DOHH2 (cell line): ENCODE measurements around the gene EBNA1BP2.
"Not testable (repeated sequence)": the region's sequence is repeated elsewhere in the genome, so short reads cannot be mapped to it uniquely, and the experiment has no call there.

Experiments
- H3F3A ChIP-seq: fragments of 200-600 bp; sonication (generic), shearing (Covaris generic); 2 replicates; pipeline ENCODE4 v1.6.0; 2016; ENCODE audit warnings: antibody characterized with exemption, mild to moderate bottlenecking; ENCODE audit not compliant: control insufficient read depth, insufficient read depth
- H3K27ac ChIP-seq: fragments of 200-600 bp; sonication (generic); 2 replicates; pipeline ENCODE4 v1.5.1; 2014; ENCODE audit warnings: low read depth, mild to moderate bottlenecking, low read length, moderate library complexity
- H3K27me3 ChIP-seq: fragments of 200-600 bp; sonication (generic); 2 replicates; pipeline ENCODE4 v1.6.1; 2014; ENCODE audit warnings: mild to moderate bottlenecking, low read length, mixed read lengths; ENCODE audit not compliant: control insufficient read depth
- H3K36me3 ChIP-seq: fragments of 200-600 bp; sonication (generic); 2 replicates; pipeline ENCODE4 v1.6.1; 2014; ENCODE audit warnings: mild to moderate bottlenecking, low read length, moderate library complexity, mixed read lengths; ENCODE audit not compliant: control insufficient read depth
- H3K4me1 ChIP-seq: fragments of 200-600 bp; sonication (generic); 2 replicates; pipeline ENCODE4 v1.6.1; 2014; ENCODE audit warnings: mild to moderate bottlenecking, low read length, mixed read lengths; ENCODE audit not compliant: control insufficient read depth
- H3K4me2 ChIP-seq: fragments of 200-600 bp; sonication (generic); 2 replicates; pipeline ENCODE4 v1.6.0; 2014; ENCODE audit warnings: mild to moderate bottlenecking, low read length, moderate library complexity
- H3K4me3 ChIP-seq: fragments of 200-600 bp; sonication (generic); 2 replicates; pipeline ENCODE4 v1.5.1; 2014; ENCODE audit warnings: mild to moderate bottlenecking, low read length, mixed read lengths
- H3K79me2 ChIP-seq: fragments of 200-600 bp; sonication (generic); 2 replicates; pipeline ENCODE4 v1.6.1; 2014; ENCODE audit warnings: mild to moderate bottlenecking, low read length, mixed read lengths; ENCODE audit not compliant: control insufficient read depth
- H3K9me2 ChIP-seq: fragments of 200-600 bp; sonication (generic); replicated peaks from 2 replicates; pipeline ENCODE4 v1.6.1; 2014; ENCODE audit warnings: mild to moderate bottlenecking, low read length, mixed read lengths; ENCODE audit not compliant: control insufficient read depth
- H3K9me3 ChIP-seq: fragments of 200-600 bp; sonication (generic); 2 replicates; pipeline ENCODE4 v1.6.1; 2014; ENCODE audit warnings: antibody characterized with exemption, low read length, mixed read lengths; ENCODE audit not compliant: control insufficient read depth, insufficient read depth
- H4K20me1 ChIP-seq: fragments of 200-600 bp; sonication (generic); 2 replicates; pipeline ENCODE4 v1.6.0; 2014; ENCODE audit warnings: low read depth, mild to moderate bottlenecking, antibody characterized with exemption, low read length, moderate library complexity; ENCODE audit not compliant: control insufficient read depth, insufficient read depth
- EZH2phosphoT487 ChIP-seq: fragments of 200-600 bp; sonication (generic); IDR thresholded peaks from 2 replicates; pipeline ENCODE4 v1.6.1; 2017; ENCODE audit warnings: borderline replicate concordance, mild to moderate bottlenecking, antibody characterized with exemption, low read length, moderate library complexity, mixed read lengths

Gene EBNA1BP2

DNA sequence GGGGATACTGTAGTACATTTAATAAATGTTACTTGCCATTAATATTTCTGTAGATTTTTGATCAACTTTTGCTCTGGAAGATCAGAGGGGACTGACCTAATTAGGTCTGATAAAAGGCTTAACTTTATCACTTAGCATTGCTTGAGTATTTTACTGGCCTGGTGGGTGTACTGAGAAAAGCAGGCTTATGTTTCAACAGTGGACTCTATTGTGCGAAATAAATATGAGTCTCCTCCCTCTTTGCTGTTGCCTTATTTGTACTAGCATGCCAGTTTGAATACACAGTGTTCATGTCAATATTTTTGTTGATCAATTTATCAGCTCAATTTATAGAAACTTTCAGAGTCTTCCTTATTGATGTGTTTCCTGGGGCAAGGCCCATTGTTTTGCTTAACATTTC, 49.1 kb downstream of the EBNA1BP2 start:
- no peak for TF ChIP-seq EZH2phosphoT487
- no peak overlapping the region for H3K4me2 ChIP-seq
- H3K36me3 ChIP-seq: no peaks in the 10 kb centered on the region
- no peak overlapping the region for H3K4me3 ChIP-seq
- H3K4me1 ChIP-seq: no peaks in the 10 kb centered on the region
- no peaks in the 10 kb centered on the region for H3K9me2 ChIP-seq
- no peaks in the 10 kb centered on the region for H3K9me3 ChIP-seq
- peaks cover 3% of the 10 kb centered on the region; the same call in 1 of the 2 replicates for H3K27me3 ChIP-seq
- no peaks in the 10 kb centered on the region for H4K20me1 ChIP-seq
- no peaks in the 10 kb centered on the region for H3K79me2 ChIP-seq
- no peaks in the 10 kb centered on the region for H3F3A ChIP-seq
- H3K27ac ChIP-seq: no peak overlapping the region

DNA sequence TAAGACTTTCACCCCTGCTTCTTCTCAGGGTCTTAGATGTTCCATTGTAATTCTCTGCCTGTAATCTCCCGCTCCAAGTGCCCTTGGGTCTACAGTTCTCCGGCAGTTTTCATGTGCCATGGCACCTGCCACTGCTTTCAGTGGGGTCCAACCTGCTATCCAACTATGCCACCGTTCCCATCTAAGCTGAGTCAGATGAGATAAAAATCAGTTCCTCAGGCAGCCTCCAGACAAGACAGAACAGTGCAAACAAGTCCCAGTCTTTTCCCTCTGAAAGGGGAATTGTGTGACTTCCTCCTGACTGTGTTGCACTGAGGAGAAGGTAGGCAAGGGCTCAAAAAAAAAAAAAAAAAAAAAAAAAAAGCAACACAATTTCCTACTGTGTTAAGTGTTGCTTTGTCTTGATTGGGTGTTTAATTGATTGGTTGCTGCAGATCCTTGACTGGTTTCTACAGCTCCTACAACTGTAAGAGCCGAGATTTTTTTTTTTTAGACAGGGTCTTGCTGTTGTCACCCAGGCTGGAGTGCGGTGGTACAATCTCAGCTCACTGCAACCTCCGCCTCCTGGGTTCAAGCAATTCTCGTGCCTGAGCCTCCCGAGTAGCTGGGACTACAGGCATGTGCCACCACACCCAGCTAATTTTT, 50.7 kb downstream of the EBNA1BP2 start:
- H4K20me1 ChIP-seq: no peaks in the 10 kb centered on the region
- no peak overlapping the region for H3K4me3 ChIP-seq
- H3K36me3 ChIP-seq: no peaks in the 10 kb centered on the region
- H3K4me1 ChIP-seq: no peaks in the 10 kb centered on the region
- no peaks in the 10 kb centered on the region for H3K9me3 ChIP-seq
- peaks cover 3% of the 10 kb centered on the region; the same call in 1 of the 2 replicates for H3K27me3 ChIP-seq
- H3K4me2 ChIP-seq: no peak overlapping the region
- no peaks in the 10 kb centered on the region for H3F3A ChIP-seq
- H3K27ac ChIP-seq: no peak overlapping the region
- no peaks in the 10 kb centered on the region for H3K9me2 ChIP-seq
- TF ChIP-seq EZH2phosphoT487: no peak
- no peaks in the 10 kb centered on the region for H3K79me2 ChIP-seq

DNA sequence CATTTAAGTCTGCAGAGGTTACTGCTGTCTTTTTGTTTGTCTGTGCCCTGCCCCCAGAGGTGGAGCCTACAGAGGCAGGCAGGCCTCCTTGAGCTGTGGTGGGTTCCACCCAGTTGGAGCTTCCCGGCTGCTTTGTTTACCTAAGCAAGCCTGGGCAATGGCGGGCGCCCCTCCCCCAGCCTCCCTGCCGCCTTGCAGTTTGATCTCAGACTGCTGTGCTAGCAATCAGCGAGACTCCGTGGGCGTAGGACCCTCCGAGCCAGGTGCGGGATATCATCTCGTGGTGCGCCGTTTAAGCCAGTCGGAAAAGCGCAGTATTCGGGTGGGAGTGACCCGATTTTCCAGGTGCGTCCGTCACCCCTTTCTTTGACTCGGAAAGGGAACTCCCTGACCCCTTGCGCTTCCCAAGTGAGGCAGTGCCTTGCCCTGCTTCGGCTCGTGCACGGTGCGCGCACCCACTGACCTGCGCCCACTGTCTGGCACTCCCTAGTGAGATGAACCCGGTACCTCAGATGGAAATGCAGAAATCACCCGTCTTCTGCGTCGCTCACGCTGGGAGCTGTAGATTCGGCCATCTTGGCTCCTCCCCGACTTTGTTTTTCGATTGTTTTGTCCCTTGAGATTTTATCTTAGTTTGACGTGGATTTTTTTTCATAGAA, 52.0 kb downstream of the EBNA1BP2 start:
- H3F3A ChIP-seq, H4K20me1 ChIP-seq, H3K27me3 ChIP-seq, H3K4me1 ChIP-seq, H3K79me2 ChIP-seq, H3K4me3 ChIP-seq, H3K9me2 ChIP-seq, H3K27ac ChIP-seq, H3K9me3 ChIP-seq, H3K36me3 ChIP-seq, H3K4me2 ChIP-seq: not testable (repeated sequence)
